ENCODE measurements around the gene CHCHD3.

DNA sequence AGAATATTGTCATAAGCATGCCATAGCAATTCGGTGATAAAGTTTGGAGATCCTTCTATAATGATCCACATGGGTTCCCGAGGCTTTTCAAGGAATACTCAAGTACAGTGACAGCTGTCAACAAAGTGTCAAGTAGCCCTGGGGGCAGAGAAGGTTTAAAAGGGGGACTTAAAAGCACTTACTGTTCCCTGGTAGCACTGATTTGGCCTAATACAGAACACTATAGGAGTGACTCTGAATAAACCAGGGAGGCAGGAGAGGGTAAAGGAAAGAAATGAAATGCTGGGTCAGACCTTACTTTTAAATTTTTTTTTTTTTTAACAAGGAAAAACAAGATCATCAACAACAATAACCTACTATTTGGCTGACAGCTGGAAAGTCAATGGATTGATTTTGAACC lies 20.1 kb downstream of the CHCHD3 start:
- TF ChIP-seq CTCF (optimal IDR thresholded peaks at IDR 0.05 in 1 of 3, IDR thresholded peaks at IDR 0.05 in 1 of 3, conservative IDR thresholded peaks at IDR 0.05 in 1 of 3; ENCODE audit: extremely low read depth in 1 of 3, insufficient read depth in 2 of 3, low read length in 3 of 3) = no peak
- no peak for TF ChIP-seq EZH2 (IDR thresholded peaks at IDR 0.05; ENCODE audit: low read length)
